H9 (cell line): ENCODE measurements around the gene CISD3. TPM values are rescaled to one million over a fixed set of nuclear protein-coding genes. Genes with fewer than 3 reads are reported as not detected.

Experiments used
- DNase-seq: peaks from one replicate; pipeline ENCODE4 v3.0.0-alpha.2; 2017
- H2AFZ ChIP-seq: one replicate; pipeline ENCODE4 v1.6.1; 2013; ENCODE audit warnings: mild to moderate bottlenecking, low read length, control low read depth, moderate library complexity
- H2AK5ac ChIP-seq: 2 replicates; pipeline ENCODE4 v1.6.1; 2013; ENCODE audit warnings: low read length, control low read depth, mixed read lengths; ENCODE audit not compliant: insufficient read length
- H2BK120ac ChIP-seq: one replicate; pipeline ENCODE4 v1.6.1; 2013; ENCODE audit warnings: low read depth, mild to moderate bottlenecking, low read length, control low read depth, inconsistent platforms; ENCODE audit not compliant: poor library complexity, severe bottlenecking
- H2BK12ac ChIP-seq: 2 replicates; pipeline ENCODE4 v1.6.1; 2013; ENCODE audit warnings: low read length, control low read depth, mixed read lengths, low read depth; ENCODE audit not compliant: insufficient read length
- H2BK15ac ChIP-seq: 2 replicates; pipeline ENCODE4 v1.6.1; 2013; ENCODE audit warnings: low read depth, low read length, control low read depth
- H2BK20ac ChIP-seq: one replicate; pipeline ENCODE4 v1.6.1; 2013; ENCODE audit warnings: low read depth, mild to moderate bottlenecking, low read length, control low read depth, inconsistent platforms; ENCODE audit not compliant: poor library complexity, severe bottlenecking
- H2BK5ac ChIP-seq: 2 replicates; pipeline ENCODE4 v1.6.1; 2013; ENCODE audit warnings: low read length, control low read depth, mixed read lengths; ENCODE audit not compliant: insufficient read length
- H3K14ac ChIP-seq: 2 replicates; pipeline ENCODE4 v1.6.1; 2013; ENCODE audit warnings: low read length, control low read depth; ENCODE audit not compliant: insufficient read depth
- H3K18ac ChIP-seq: 2 replicates; pipeline ENCODE4 v1.6.1; 2013; ENCODE audit warnings: low read depth, mild to moderate bottlenecking, mixed read lengths, low read length, control low read depth; ENCODE audit not compliant: insufficient read length
- H3K23ac ChIP-seq: 2 replicates; pipeline ENCODE4 v1.6.1; 2013; ENCODE audit warnings: low read length, control low read depth, mixed read lengths, low read depth; ENCODE audit not compliant: insufficient read length
- H3K23me2 ChIP-seq: 2 replicates; pipeline ENCODE4 v1.6.1; 2013; ENCODE audit warnings: low read depth, mild to moderate bottlenecking, mixed read lengths, low read length, control low read depth; ENCODE audit not compliant: insufficient read length, poor library complexity, severe bottlenecking
- H3K27ac ChIP-seq: 2 replicates; pipeline ENCODE4 v1.5.1; 2013; ENCODE audit warnings: low read length, control low read depth, mixed read lengths, low read depth; ENCODE audit not compliant: insufficient read length
- H3K27me3 ChIP-seq: 2 replicates; pipeline ENCODE4 v1.6.1; 2013; ENCODE audit warnings: low read length, control low read depth, inconsistent platforms; ENCODE audit not compliant: insufficient read depth
- H3K4ac ChIP-seq: 2 replicates; pipeline ENCODE4 v1.6.1; 2013; ENCODE audit warnings: low read depth, mild to moderate bottlenecking, control low read depth, inconsistent platforms, low read length, moderate library complexity
- H3K4me1 ChIP-seq: 2 replicates; pipeline ENCODE4 v1.6.1; 2013; ENCODE audit warnings: low read length, control low read depth, inconsistent platforms; ENCODE audit not compliant: insufficient read depth
- H3K4me2 ChIP-seq: 2 replicates; pipeline ENCODE4 v1.6.1; 2013; ENCODE audit warnings: low read length, control low read depth, mixed read lengths; ENCODE audit not compliant: insufficient read length, insufficient read depth
- H3K56ac ChIP-seq: 2 replicates; pipeline ENCODE4 v1.6.1; 2013; ENCODE audit warnings: low read depth, mild to moderate bottlenecking, mixed read lengths, low read length, control low read depth; ENCODE audit not compliant: insufficient read length
- H3K79me1 ChIP-seq: 2 replicates; pipeline ENCODE4 v1.6.1; 2013; ENCODE audit warnings: low read depth, mild to moderate bottlenecking, moderate library complexity, low read length, control low read depth, inconsistent platforms; ENCODE audit not compliant: insufficient read depth, poor library complexity, severe bottlenecking
- H3K79me2 ChIP-seq: 2 replicates; pipeline ENCODE4 v1.6.1; 2013; ENCODE audit warnings: low read length, control low read depth, inconsistent platforms; ENCODE audit not compliant: insufficient read depth
- H3K9ac ChIP-seq: 2 replicates; pipeline ENCODE4 v1.6.1; 2013; ENCODE audit warnings: low read length, control low read depth, mixed read lengths; ENCODE audit not compliant: insufficient read length; ENCODE audit errors: extremely low read depth
- H3K9me3 ChIP-seq: one replicate; pipeline ENCODE4 v1.6.1; 2013; ENCODE audit warnings: low read depth, low read length, inconsistent platforms; ENCODE audit not compliant: control insufficient read depth
- H3T11ph ChIP-seq: one replicate; pipeline ENCODE4 v1.6.1; 2013; ENCODE audit warnings: mild to moderate bottlenecking, low read length, control low read depth, inconsistent platforms
- H4K20me1 ChIP-seq: one replicate; pipeline ENCODE4 v1.6.1; 2013; ENCODE audit not compliant: control insufficient read depth, insufficient read length, insufficient read depth
- H4K5ac ChIP-seq: 2 replicates; pipeline ENCODE4 v1.6.1; 2013; ENCODE audit warnings: low read depth, mild to moderate bottlenecking, mixed read lengths, low read length, control low read depth; ENCODE audit not compliant: insufficient read length
- H4K8ac ChIP-seq: replicated peaks from 2 replicates; pipeline ENCODE4 v1.6.1; 2013; ENCODE audit warnings: low read length, control low read depth, mixed read lengths, low read depth; ENCODE audit not compliant: insufficient read length
- H4K91ac ChIP-seq: 2 replicates; pipeline ENCODE4 v1.6.1; 2013; ENCODE audit warnings: low read depth, mild to moderate bottlenecking, moderate library complexity, mixed read lengths, low read length, control low read depth; ENCODE audit not compliant: insufficient read length
- H3K27ac Mint-ChIP-seq, 3 experiments: 2 replicates in 2 of 3; 3 replicates in 1 of 3; pipeline ENCODE4 v1.8.0; 2020 to 2021; ENCODE audit warnings: mixed read lengths in 3 of 3, mild to moderate bottlenecking in 1 of 3, moderate library complexity in 1 of 3
- H3K27me3 Mint-ChIP-seq: 2 replicates; pipeline ENCODE4 v1.8.0; 2021; ENCODE audit warnings: low read depth, mild to moderate bottlenecking, moderate library complexity, mixed read lengths
- H3K36me3 Mint-ChIP-seq, 3 experiments: 2 replicates in 2 of 3; 3 replicates in 1 of 3; pipeline ENCODE4 v1.8.0; 2020 to 2021; ENCODE audit warnings: low read depth in 3 of 3, mixed read lengths in 3 of 3; ENCODE audit not compliant: insufficient read depth in 1 of 3
- H3K4me1 Mint-ChIP-seq, 2 experiments: 2 replicates each; pipeline ENCODE4 v1.8.0; 2020; ENCODE audit warnings: mixed read lengths in 2 of 2
- H3K4me3 Mint-ChIP-seq, 2 experiments: 2 replicates in 1 of 2; 3 replicates in 1 of 2; pipeline ENCODE4 v1.8.0; 2020 to 2021; ENCODE audit warnings: mild to moderate bottlenecking in 2 of 2, mixed read lengths in 2 of 2, moderate library complexity in 1 of 2
- H3K9me3 Mint-ChIP-seq, 2 experiments: 2 replicates in 1 of 2; 3 replicates in 1 of 2; pipeline ENCODE4 v1.8.0; 2020; ENCODE audit warnings: mild to moderate bottlenecking in 2 of 2, mixed read lengths in 2 of 2, moderate library complexity in 1 of 2
- WGBS: extraction: QIAGEN DNeasy Blood & Tissue Kit; methylation state at CpG from one replicate; pipeline ENCODE4 v1.1.7; 2013; ENCODE audit warnings: missing lambda C conversion rate, low lambda C conversion rate, mixed read lengths; ENCODE audit not compliant: insufficient read length; ENCODE audit errors: extremely low coverage; 5-methylcytosine and 5-hydroxymethylcytosine counted together
- total RNA-seq: library from RNA; stranded (reverse); gene quantifications from 2 replicates; pipeline ENCODE4 v1.2.1, GENCODE V29; 2021
- TF ChIP-seq, protein P1 (sequence below): fragments of 200-600 bp; sonication (generic); conservative IDR thresholded peaks from 3 replicates; pipeline ENCODE4 v1.8.0; 2021; ENCODE audit warnings: antibody characterized with exemption, mild to moderate bottlenecking

The CISD3 gene
- total RNA-seq, 1 experiment from 2014 or later, result 10.7 TPM

DNA sequence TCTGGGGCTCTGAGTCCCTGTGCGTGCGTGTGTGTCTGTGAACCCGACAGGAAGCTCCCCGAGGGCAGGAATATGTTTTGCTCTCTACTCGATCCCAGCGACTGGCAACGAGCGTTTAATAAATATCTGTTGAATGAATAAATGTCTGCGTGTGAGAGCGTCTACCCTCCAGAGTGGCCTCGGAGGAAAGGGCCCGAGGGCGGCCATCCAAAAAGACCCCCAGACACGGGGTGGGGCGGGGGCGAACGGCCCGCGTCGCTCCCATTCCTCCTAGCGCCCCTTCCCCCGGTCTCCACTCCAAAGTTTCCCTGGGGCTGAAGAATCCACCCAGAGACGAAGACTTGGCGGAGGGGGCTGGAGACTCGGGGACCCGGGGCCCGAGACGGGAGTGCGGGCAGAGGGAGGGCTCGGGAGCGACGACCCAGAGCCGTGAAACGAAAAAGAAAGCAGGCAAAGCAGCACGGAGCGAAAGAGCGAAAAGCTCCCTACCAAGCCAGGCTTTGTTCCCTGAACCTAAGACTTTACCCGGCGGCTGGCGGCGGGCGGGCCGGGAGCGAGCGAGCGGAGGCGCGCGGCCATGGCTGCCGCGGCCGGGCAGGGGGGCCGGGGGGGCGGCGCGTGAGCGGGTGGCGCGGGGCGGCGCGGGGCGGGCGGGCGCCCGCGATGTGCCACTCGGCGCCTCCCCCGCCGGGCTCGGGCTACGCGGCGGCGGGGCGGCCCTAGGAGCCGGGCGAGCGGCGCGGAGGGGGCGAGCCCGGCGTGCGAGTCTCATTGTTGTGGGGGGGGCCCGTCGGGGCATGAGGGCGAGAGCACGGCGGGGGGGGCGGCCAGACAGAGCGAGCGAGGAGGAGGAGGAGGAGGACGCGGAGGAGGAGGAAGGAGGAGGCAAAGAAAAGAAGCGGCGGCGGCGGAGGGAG lies 25.3 kb upstream of the CISD3 start, which contains the start of gene MLLT6:
MLLT6 (plus strand) TSS at position 668 of the 917 bp plus-strand sequence. CDS start 360 bp downstream, outside the sequence.
- no peaks in the 10 kb centered on the region for H3K9me3 ChIP-seq
- no peak within 1 kb of the TSS for H4K5ac ChIP-seq
- H2BK5ac ChIP-seq, result no peak within 1 kb of the TSS
- TF ChIP-seq, protein P1, sequence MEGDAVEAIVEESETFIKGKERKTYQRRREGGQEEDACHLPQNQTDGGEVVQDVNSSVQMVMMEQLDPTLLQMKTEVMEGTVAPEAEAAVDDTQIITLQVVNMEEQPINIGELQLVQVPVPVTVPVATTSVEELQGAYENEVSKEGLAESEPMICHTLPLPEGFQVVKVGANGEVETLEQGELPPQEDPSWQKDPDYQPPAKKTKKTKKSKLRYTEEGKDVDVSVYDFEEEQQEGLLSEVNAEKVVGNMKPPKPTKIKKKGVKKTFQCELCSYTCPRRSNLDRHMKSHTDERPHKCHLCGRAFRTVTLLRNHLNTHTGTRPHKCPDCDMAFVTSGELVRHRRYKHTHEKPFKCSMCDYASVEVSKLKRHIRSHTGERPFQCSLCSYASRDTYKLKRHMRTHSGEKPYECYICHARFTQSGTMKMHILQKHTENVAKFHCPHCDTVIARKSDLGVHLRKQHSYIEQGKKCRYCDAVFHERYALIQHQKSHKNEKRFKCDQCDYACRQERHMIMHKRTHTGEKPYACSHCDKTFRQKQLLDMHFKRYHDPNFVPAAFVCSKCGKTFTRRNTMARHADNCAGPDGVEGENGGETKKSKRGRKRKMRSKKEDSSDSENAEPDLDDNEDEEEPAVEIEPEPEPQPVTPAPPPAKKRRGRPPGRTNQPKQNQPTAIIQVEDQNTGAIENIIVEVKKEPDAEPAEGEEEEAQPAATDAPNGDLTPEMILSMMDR, result no peak
- no peak within 1 kb of the TSS for H2BK120ac ChIP-seq
- H3K79me2 ChIP-seq, result no peaks in the 10 kb centered on the region
- Mint-ChIP-seq H3K4me1 (peaks cover 42 to 58% of the 10 kb centered on the region in 2 experiments), H3K36me3 (no peaks in the 10 kb centered on the region; a peak in 3 of 7 replicates), H3K27me3 (peaks cover 91% of the 10 kb centered on the region), H3K9me3 (peaks cover 0 to 3% of the 10 kb centered on the region in 2 experiments; a peak in 3 of 5 replicates), H3K27ac (peak within 1 kb of the TSS; percentile 28 to 82 (median 79); a peak in 3 of 7 replicates), H3K4me3 (peak within 1 kb of the TSS; percentile 77 to 90)
- no peak within 1 kb of the TSS for H2BK15ac ChIP-seq
- H3K4me2 ChIP-seq, result peak within 1 kb of the TSS; percentile 63
- no peak within 1 kb of the TSS for H2AFZ ChIP-seq
- H3K18ac ChIP-seq, result no peak within 1 kb of the TSS
- DNase-seq, result peak; percentile 73
- no CpG with 5 or more reads among the region's 100 CpGs for WGBS
- H2BK20ac ChIP-seq, result no peak within 1 kb of the TSS
- H2AK5ac ChIP-seq, result no peak within 1 kb of the TSS
- no peak within 1 kb of the TSS for H2BK12ac ChIP-seq
- no peak within 1 kb of the TSS for H3K4ac ChIP-seq
- no peaks in the 10 kb centered on the region for H4K20me1 ChIP-seq
- no peak within 1 kb of the TSS for H3T11ph ChIP-seq
- no peaks in the 10 kb centered on the region for H3K79me1 ChIP-seq
- H3K27ac ChIP-seq, result no peak within 1 kb of the TSS
- H4K91ac ChIP-seq, result no peak within 1 kb of the TSS
- H3K23me2 ChIP-seq, result peaks cover 25% of the 10 kb centered on the region
- H3K4me1 ChIP-seq, result peaks cover 5% of the 10 kb centered on the region; the same call in 1 of the 2 replicates
- no peak within 1 kb of the TSS for H3K23ac ChIP-seq
- no peak within 1 kb of the TSS for H4K8ac ChIP-seq
- no peak within 1 kb of the TSS for H3K9ac ChIP-seq
- peaks cover 57% of the 10 kb centered on the region for H3K27me3 ChIP-seq
- no peak within 1 kb of the TSS for H3K14ac ChIP-seq
- no peak within 1 kb of the TSS for H3K56ac ChIP-seq
